Loucy (cell line): ENCODE measurements around the gene C10orf143.

ENCODE experiments used
- EZH2phosphoT487 ChIP-seq: fragments of 200-600 bp; IDR thresholded peaks from 2 replicates; pipeline ENCODE4 v1.6.1; 2018; ENCODE audit warnings: antibody characterized with exemption, mild to moderate bottlenecking, moderate library complexity, borderline replicate concordance
- TF ChIP-seq, protein P1 (sequence below): fragments of 200-600 bp; sonication (generic); conservative IDR thresholded peaks from 2 replicates; pipeline ENCODE4 v1.5.1; 2014; ENCODE audit warnings: mild to moderate bottlenecking, antibody characterized with exemption, low read length

GRCh38 chr10:130018265-130018664 is 92.4 kb downstream of the C10orf143 start:
- TF ChIP-seq, protein P1, sequence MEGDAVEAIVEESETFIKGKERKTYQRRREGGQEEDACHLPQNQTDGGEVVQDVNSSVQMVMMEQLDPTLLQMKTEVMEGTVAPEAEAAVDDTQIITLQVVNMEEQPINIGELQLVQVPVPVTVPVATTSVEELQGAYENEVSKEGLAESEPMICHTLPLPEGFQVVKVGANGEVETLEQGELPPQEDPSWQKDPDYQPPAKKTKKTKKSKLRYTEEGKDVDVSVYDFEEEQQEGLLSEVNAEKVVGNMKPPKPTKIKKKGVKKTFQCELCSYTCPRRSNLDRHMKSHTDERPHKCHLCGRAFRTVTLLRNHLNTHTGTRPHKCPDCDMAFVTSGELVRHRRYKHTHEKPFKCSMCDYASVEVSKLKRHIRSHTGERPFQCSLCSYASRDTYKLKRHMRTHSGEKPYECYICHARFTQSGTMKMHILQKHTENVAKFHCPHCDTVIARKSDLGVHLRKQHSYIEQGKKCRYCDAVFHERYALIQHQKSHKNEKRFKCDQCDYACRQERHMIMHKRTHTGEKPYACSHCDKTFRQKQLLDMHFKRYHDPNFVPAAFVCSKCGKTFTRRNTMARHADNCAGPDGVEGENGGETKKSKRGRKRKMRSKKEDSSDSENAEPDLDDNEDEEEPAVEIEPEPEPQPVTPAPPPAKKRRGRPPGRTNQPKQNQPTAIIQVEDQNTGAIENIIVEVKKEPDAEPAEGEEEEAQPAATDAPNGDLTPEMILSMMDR, result no peak
- no peak for TF ChIP-seq EZH2phosphoT487
